Skeletal muscle tissue (tissue), 4 donors: ENCODE results near the gene ADAMTS12. TPM values are rescaled to one million over a fixed set of nuclear protein-coding genes. Genes with fewer than 3 reads are reported as not detected.
"Not testable (repeated sequence)": the region's sequence is repeated elsewhere in the genome, so short reads cannot be mapped to it uniquely, and the experiment has no call there.

Experiments
- H3K27ac ChIP-seq: one replicate; pipeline ENCODE4 v1.7.0; 2013; ENCODE audit warnings: mild to moderate bottlenecking, low read depth, low read length, inconsistent platforms
- H3K27me3 ChIP-seq, 3 donors: one replicate each; pipeline ENCODE4 v1.7.0; 2013; ENCODE audit warnings: low read length in 3 of 3; ENCODE audit not compliant: control insufficient read depth in 3 of 3, insufficient read depth in 3 of 3
- H3K36me3 ChIP-seq, 3 donors: one replicate each; pipeline ENCODE4 v1.7.0; 2013; ENCODE audit warnings: low read length in 3 of 3; ENCODE audit not compliant: control insufficient read depth in 3 of 3, insufficient read depth in 3 of 3
- H3K4me1 ChIP-seq, 3 donors: one replicate each; pipeline ENCODE4 v1.7.0; 2013; ENCODE audit warnings: low read length in 3 of 3, mild to moderate bottlenecking in 3 of 3; ENCODE audit not compliant: control insufficient read depth in 3 of 3, insufficient read depth in 3 of 3
- H3K4me3 ChIP-seq, 3 donors: one replicate each; pipeline ENCODE4 v1.7.0; 2013; ENCODE audit warnings: low read length in 3 of 3
- H3K9ac ChIP-seq, 3 donors: one replicate each; pipeline ENCODE4 v1.7.0; 2013; ENCODE audit warnings: low read length in 3 of 3, mild to moderate bottlenecking in 3 of 3, moderate library complexity in 2 of 3, low read depth in 1 of 3
- H3K9me3 ChIP-seq, 3 donors: one replicate each; pipeline ENCODE4 v1.7.0; 2013; ENCODE audit warnings: low read length in 3 of 3; ENCODE audit not compliant: control insufficient read depth in 3 of 3
- total RNA-seq: library from RNA; depleted of rRNA; stranded (reverse); fragments of >200 nt; gene quantifications from one replicate; pipeline ENCODE4 v1.2.3, GENCODE V29; 2014
- donor health status: Osteomylitis.

Gene ADAMTS12
- total RNA-seq, 1 donor from 2014 or later: 19.3 TPM

- not testable (repeated sequence) for H3K9me3 ChIP-seq, H3K27ac ChIP-seq, H3K36me3 ChIP-seq, H3K27me3 ChIP-seq, H3K4me3 ChIP-seq, H3K9ac ChIP-seq, H3K4me1 ChIP-seq
These were observed 352.0 kb downstream of the ADAMTS12 start for GRCh38 chr5:33539790-33540189.

GRCh38 chr5:33539212-33539611 lies 352.6 kb downstream of the ADAMTS12 start:
- no peaks in the 10 kb centered on the region for H3K27me3 ChIP-seq
- H3K4me1 ChIP-seq: no peaks in the 10 kb centered on the region
- H3K36me3 ChIP-seq: no peaks in the 10 kb centered on the region
- H3K4me3 ChIP-seq: no peak overlapping the region
- H3K9me3 ChIP-seq: no peaks in the 10 kb centered on the region
- H3K27ac ChIP-seq: no peak overlapping the region
- H3K9ac ChIP-seq: no peak overlapping the region

- no peak overlapping the region for H3K9ac ChIP-seq
- no peak overlapping the region for H3K27ac ChIP-seq
- H3K9me3 ChIP-seq: no peaks in the 10 kb centered on the region
- H3K4me1 ChIP-seq: no peaks in the 10 kb centered on the region
- no peaks in the 10 kb centered on the region for H3K36me3 ChIP-seq
- no peak overlapping the region for H3K4me3 ChIP-seq
- H3K27me3 ChIP-seq: no peaks in the 10 kb centered on the region
These were observed 353.6 kb downstream of the ADAMTS12 start for GRCh38 chr5:33538201-33538600.

- no peak overlapping the region for H3K9ac ChIP-seq
- H3K4me3 ChIP-seq: no peak overlapping the region
- no peaks in the 10 kb centered on the region for H3K36me3 ChIP-seq
- no peaks in the 10 kb centered on the region for H3K9me3 ChIP-seq
- H3K27me3 ChIP-seq: no peaks in the 10 kb centered on the region
- no peak overlapping the region for H3K27ac ChIP-seq
- H3K4me1 ChIP-seq: no peaks in the 10 kb centered on the region
These were observed 354.6 kb downstream of the ADAMTS12 start for GRCh38 chr5:33537240-33537639.

GRCh38 chr5:33536802-33537201 lies 355.0 kb downstream of the ADAMTS12 start:
- no peak overlapping the region for H3K4me3 ChIP-seq
- no peak overlapping the region for H3K27ac ChIP-seq
- no peaks in the 10 kb centered on the region for H3K27me3 ChIP-seq
- no peaks in the 10 kb centered on the region for H3K36me3 ChIP-seq
- no peaks in the 10 kb centered on the region for H3K4me1 ChIP-seq
- H3K9me3 ChIP-seq: no peaks in the 10 kb centered on the region
- no peak overlapping the region for H3K9ac ChIP-seq

- H3K27ac ChIP-seq: no peak overlapping the region
- H3K9me3 ChIP-seq: no peaks in the 10 kb centered on the region
- no peaks in the 10 kb centered on the region for H3K36me3 ChIP-seq
- no peaks in the 10 kb centered on the region for H3K27me3 ChIP-seq
- peaks cover 0 to 3% (median 0%) of the 10 kb centered on the region in 3 donors for H3K4me1 ChIP-seq
- H3K9ac ChIP-seq: no peak overlapping the region
- no peak overlapping the region for H3K4me3 ChIP-seq
These were observed 360.0 kb downstream of the ADAMTS12 start for GRCh38 chr5:33531824-33532223.

- Histone ChIP-seq H3K9ac (no peak overlapping the region), H3K4me1 (peaks cover 0 to 3% (median 0%) of the 10 kb centered on the region in 3 donors), H3K36me3 (no peaks in the 10 kb centered on the region), H3K4me3 (no peak overlapping the region), H3K27ac (no peak overlapping the region), H3K9me3 (no peaks in the 10 kb centered on the region), H3K27me3 (no peaks in the 10 kb centered on the region)
These were observed 360.8 kb downstream of the ADAMTS12 start for GRCh38 chr5:33531037-33531298.

- no peaks in the 10 kb centered on the region for H3K27me3 ChIP-seq
- no peaks in the 10 kb centered on the region for H3K36me3 ChIP-seq
- H3K9ac ChIP-seq: no peak overlapping the region
- no peak overlapping the region for H3K27ac ChIP-seq
- no peaks in the 10 kb centered on the region for H3K9me3 ChIP-seq
- no peak overlapping the region for H3K4me3 ChIP-seq
- peaks cover 0 to 3% (median 0%) of the 10 kb centered on the region in 3 donors for H3K4me1 ChIP-seq
These were observed 361.4 kb downstream of the ADAMTS12 start for GRCh38 chr5:33530183-33531036.

- Histone ChIP-seq H3K4me3 (no peak overlapping the region), H3K9ac (no peak overlapping the region), H3K9me3 (no peaks in the 10 kb centered on the region), H3K27me3 (no peaks in the 10 kb centered on the region), H3K36me3 (no peaks in the 10 kb centered on the region), H3K4me1 (peaks cover 0 to 3% (median 0%) of the 10 kb centered on the region in 3 donors), H3K27ac (no peak overlapping the region)
These were observed 364.1 kb downstream of the ADAMTS12 start for GRCh38 chr5:33527696-33528095.

GRCh38 chr5:33526755-33527154 lies 365.0 kb downstream of the ADAMTS12 start:
- Histone ChIP-seq H3K9me3 (no peaks in the 10 kb centered on the region), H3K27me3 (no peaks in the 10 kb centered on the region), H3K4me3 (no peak overlapping the region), H3K27ac (no peak overlapping the region), H3K4me1 (peaks cover 0 to 3% (median 0%) of the 10 kb centered on the region in 3 donors), H3K9ac (no peak overlapping the region), H3K36me3 (no peaks in the 10 kb centered on the region)
